GM21360 (cell line): ENCODE measurements around the gene GRIN3A.
"Not testable (repeated sequence)": the region's sequence is repeated elsewhere in the genome, so short reads cannot be mapped to it uniquely, and the experiment has no call there.

Source experiments
- ATAC-seq: cut with Tn5 transposase; IDR thresholded peaks from one replicate; pipeline ENCODE4 v1.9.1; 2021; ENCODE audit warnings: mild to moderate bottlenecking, moderate library complexity; ENCODE audit not compliant: unreplicated experiment

GRIN3A gene

GRCh38 chr9:101585740-101586139, 152.7 kb downstream of the GRIN3A start:
- ATAC-seq: no peak

DNA sequence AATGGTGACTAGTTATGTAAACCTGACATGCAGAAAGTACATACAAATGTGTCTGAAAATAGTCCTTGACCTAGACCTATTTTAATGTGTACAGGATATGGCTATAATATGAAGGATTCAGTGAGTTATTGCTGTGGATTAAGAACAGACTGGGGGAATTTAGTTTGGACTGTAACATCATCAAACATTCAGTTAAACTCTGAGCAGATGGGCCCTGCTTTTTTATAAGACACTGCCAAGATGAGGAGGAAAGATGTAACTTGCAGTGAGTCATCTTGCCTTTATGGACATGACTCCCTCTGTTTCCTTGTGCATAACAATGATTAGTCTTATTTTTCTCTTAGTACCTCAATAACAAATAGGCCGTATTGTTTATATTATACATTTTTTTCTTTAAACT, 155.9 kb downstream of the GRIN3A start:
- no peak for ATAC-seq

- no peak for ATAC-seq
These were observed 158.5 kb downstream of the GRIN3A start for GRCh38 chr9:101579711-101580545.

GRCh38 chr9:101578378-101578777, 160.1 kb downstream of the GRIN3A start:
- peak; percentile 78 for ATAC-seq

DNA sequence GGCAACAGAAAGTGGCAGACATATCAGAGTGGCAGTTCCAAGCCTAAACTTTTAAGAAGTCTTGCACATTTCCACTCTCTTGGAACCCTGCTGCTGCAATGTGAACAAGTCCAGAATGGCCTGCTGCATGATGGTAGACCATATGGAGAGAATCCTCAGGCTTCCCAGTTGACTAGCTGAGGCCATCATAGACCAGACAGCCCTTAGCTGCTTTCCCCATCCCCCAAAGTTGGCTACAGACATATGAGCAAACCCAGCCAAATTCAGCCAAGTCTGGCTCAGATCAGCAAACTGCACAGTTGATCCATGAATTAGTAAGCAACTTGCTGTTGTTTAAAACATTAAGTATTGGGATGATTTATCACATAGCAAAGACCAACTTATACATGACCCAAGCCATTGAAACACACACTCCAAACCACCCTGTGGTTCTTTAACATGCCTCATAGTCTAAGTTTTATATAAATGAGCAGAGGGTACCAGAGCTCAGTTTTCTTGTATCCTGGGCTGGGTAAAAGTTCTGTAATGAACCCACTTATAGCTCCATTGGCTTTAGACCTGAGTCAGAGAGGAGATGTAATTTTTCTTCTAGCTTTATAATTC, 163.6 kb downstream of the GRIN3A start:
- ATAC-seq: no peak

- ATAC-seq: no peak
These were observed 166.1 kb downstream of the GRIN3A start for GRCh38 chr9:101572316-101572715.

- no peak for ATAC-seq
These were observed 167.3 kb downstream of the GRIN3A start for GRCh38 chr9:101571114-101571513.

- ATAC-seq: no peak
These were observed 168.5 kb downstream of the GRIN3A start for GRCh38 chr9:101569741-101570501.

GRCh38 chr9:101567725-101568350, 170.6 kb downstream of the GRIN3A start:
- no peak for ATAC-seq

GRCh38 chr9:101566904-101567724, 171.3 kb downstream of the GRIN3A start:
- peak; percentile 81 for ATAC-seq

- no peak for ATAC-seq
These were observed 174.2 kb downstream of the GRIN3A start for GRCh38 chr9:101564252-101564651.

DNA sequence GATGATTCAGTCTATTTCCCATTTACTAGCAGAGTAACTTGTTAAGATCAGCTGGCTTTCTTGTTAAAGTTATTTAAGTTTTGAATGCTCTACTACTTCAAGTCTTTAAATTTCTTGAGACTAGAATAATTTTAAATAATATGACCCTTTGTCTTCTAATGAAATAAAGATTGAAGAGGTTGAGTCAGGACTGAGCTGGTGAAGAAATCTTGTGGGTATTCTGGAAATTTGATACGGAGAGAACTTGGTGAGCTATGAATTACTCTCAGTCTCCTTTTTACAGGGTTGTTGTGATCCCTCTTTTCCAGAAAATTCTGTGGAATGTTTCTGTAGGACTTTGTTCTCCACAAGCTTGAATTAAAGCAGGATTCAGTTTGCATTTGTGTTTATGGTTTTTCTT, 175.5 kb downstream of the GRIN3A start:
- no peak for ATAC-seq

DNA sequence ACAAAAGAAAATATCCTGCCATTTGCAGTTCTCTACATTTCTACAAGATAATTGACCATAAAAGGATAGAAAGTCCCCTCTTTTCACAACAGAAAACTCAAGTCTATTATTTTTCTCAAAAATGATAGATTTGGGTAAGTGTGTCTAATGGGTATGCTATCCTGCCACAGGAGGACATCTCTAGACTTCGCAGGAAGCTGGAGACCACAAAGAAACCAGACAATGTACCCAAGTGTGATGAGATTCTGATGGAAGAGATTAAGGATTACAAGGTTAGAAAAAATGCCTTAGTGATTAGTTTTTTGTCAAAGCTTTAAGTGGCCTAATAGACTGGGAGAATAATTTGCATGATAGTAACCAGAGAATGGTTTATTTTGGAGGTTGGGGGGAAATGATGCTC, 176.7 kb downstream of the GRIN3A start:
- ATAC-seq: no peak

GRCh38 chr9:101549472-101550098, 188.9 kb downstream of the GRIN3A start:
- ATAC-seq: not testable (repeated sequence)

- ATAC-seq: no peak
These were observed 195.2 kb downstream of the GRIN3A start for GRCh38 chr9:101543098-101543735.

DNA sequence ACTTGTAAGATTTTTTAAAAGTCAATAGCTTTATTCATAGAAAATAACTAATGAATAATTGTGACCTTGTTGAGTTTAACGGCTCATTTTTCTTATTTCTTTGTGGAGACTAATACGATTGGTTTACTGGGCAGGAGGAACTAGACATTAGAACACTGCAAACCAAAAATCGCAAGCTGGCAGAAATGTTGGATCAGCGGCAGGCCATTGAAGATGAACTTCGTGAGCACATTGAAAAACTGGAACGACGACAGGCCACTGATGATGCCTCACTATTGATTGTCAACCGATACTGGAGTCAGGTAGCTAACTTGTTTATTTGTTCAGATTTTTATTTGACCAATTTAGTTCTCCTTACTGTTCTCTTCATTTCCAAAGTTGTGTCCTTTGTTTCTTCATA, 198.4 kb downstream of the GRIN3A start:
- ATAC-seq: no peak

DNA sequence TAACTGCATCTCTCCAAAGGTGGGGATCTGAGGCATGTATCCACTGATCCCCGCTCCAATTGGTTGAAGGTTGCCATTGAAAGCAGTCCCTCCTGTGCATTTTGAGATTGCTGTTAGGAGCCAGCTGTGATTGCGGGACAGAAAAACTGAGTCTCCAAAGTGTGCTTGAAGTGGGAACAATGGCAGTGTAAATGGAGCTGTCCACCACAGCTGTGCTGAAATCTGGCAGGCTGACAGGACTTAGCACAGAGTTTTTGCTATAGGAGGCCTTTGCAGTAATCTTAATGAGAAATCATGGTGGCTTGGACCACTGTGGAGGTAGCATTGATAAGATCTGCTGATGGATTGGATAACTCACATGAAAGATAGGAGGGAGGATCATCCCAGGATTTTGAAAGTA, 201.5 kb downstream of the GRIN3A start:
- ATAC-seq: no peak

- ATAC-seq: no peak
These were observed 202.1 kb downstream of the GRIN3A start for GRCh38 chr9:101536351-101536750.
